Measurements from ENCODE around the gene CCNB2.

The CCNB2 gene

GRCh38 chr15:59154243-59154642, 49.3 kb downstream of the CCNB2 start:
- Histone ChIP-seq H3K27ac (no peak overlapping the region), H3K9ac (no peak overlapping the region), H3K36me3 (ENCODE audit: insufficient read depth) (no peaks in the 10 kb centered on the region), H3K4me1 (ENCODE audit: low read depth, poor library complexity, severe bottlenecking) (no peaks in the 10 kb centered on the region), H3K27me3 (ENCODE audit: insufficient read depth, low read depth) (no peaks in the 10 kb centered on the region), H3K4me3 (IDR thresholded peaks at IDR 0.05; ENCODE audit: insufficient read depth, low read depth, low read length) (no peak overlapping the region), H3K4me2 (no peak overlapping the region), H2AFZ (ENCODE audit: low read depth) (no peak overlapping the region), H3K79me2 (ENCODE audit: insufficient read depth, low read depth) (no peaks in the 10 kb centered on the region), H4K20me1 (ENCODE audit: insufficient read depth) (no peaks in the 10 kb centered on the region)
- TF ChIP-seq CTCF (conservative IDR thresholded peaks at IDR 0.05; ENCODE audit: low read depth, low read length): no peak

- H3K79me2 ChIP-seq (ENCODE audit: insufficient read depth, low read depth): no peaks in the 10 kb centered on the region
- no peaks in the 10 kb centered on the region for H3K36me3 ChIP-seq (ENCODE audit: insufficient read depth)
- no peak for TF ChIP-seq CTCF (conservative IDR thresholded peaks at IDR 0.05; ENCODE audit: low read depth, low read length)
- H3K4me2 ChIP-seq: no peak overlapping the region
- no peak overlapping the region for H2AFZ ChIP-seq (ENCODE audit: low read depth)
- H3K4me3 ChIP-seq (IDR thresholded peaks at IDR 0.05; ENCODE audit: insufficient read depth, low read depth, low read length): no peak overlapping the region
- H3K9ac ChIP-seq: no peak overlapping the region
- H3K4me1 ChIP-seq (ENCODE audit: low read depth, poor library complexity, severe bottlenecking): no peaks in the 10 kb centered on the region
- no peaks in the 10 kb centered on the region for H3K27me3 ChIP-seq (ENCODE audit: insufficient read depth, low read depth)
- H4K20me1 ChIP-seq (ENCODE audit: insufficient read depth): no peaks in the 10 kb centered on the region
- no peak overlapping the region for H3K27ac ChIP-seq
These were observed 50.5 kb downstream of the CCNB2 start for GRCh38 chr15:59155431-59155830.

GRCh38 chr15:59157396-59157795, 52.5 kb downstream of the CCNB2 start:
- Histone ChIP-seq H3K36me3 (ENCODE audit: insufficient read depth) (no peaks in the 10 kb centered on the region), H3K27ac (no peak overlapping the region)
- TF ChIP-seq CTCF (conservative IDR thresholded peaks at IDR 0.05; ENCODE audit: low read depth, low read length): no peak

GRCh38 chr15:59157840-59158700, 53.1 kb downstream of the CCNB2 start:
- H3K27me3 ChIP-seq (ENCODE audit: insufficient read depth, low read depth): no peaks in the 10 kb centered on the region
- H3K79me2 ChIP-seq (ENCODE audit: insufficient read depth, low read depth): no peaks in the 10 kb centered on the region
- H3K4me3 ChIP-seq (IDR thresholded peaks at IDR 0.05; ENCODE audit: insufficient read depth, low read depth, low read length): no peak overlapping the region
- H3K27ac ChIP-seq: no peak overlapping the region
- no peak overlapping the region for H2AFZ ChIP-seq (ENCODE audit: low read depth)
- no peaks in the 10 kb centered on the region for H3K4me1 ChIP-seq (ENCODE audit: low read depth, poor library complexity, severe bottlenecking)
- H3K9ac ChIP-seq: no peak overlapping the region
- TF ChIP-seq CTCF (conservative IDR thresholded peaks at IDR 0.05; ENCODE audit: low read depth, low read length): no peak
- H4K20me1 ChIP-seq (ENCODE audit: insufficient read depth): no peaks in the 10 kb centered on the region
- no peak overlapping the region for H3K4me2 ChIP-seq
- H3K36me3 ChIP-seq (ENCODE audit: insufficient read depth): no peaks in the 10 kb centered on the region

More at GRCh38 chr15:59157396-59157795, 52.5 kb downstream of the CCNB2 start:
- no peak overlapping the region for H3K9ac ChIP-seq
- no peaks in the 10 kb centered on the region for H3K79me2 ChIP-seq (ENCODE audit: insufficient read depth, low read depth)
- H3K27me3 ChIP-seq (ENCODE audit: insufficient read depth, low read depth): no peaks in the 10 kb centered on the region
- H2AFZ ChIP-seq (ENCODE audit: low read depth): no peak overlapping the region
- no peak overlapping the region for H3K4me3 ChIP-seq (IDR thresholded peaks at IDR 0.05; ENCODE audit: insufficient read depth, low read depth, low read length)
- no peak overlapping the region for H3K4me2 ChIP-seq
- H3K4me1 ChIP-seq (ENCODE audit: low read depth, poor library complexity, severe bottlenecking): no peaks in the 10 kb centered on the region
- H4K20me1 ChIP-seq (ENCODE audit: insufficient read depth): no peaks in the 10 kb centered on the region
